Stimulated activated naive CD4-positive, alpha-beta T cell treated with Interleukin-2 at 50 U/mL for 16 hours (primary cell): Measurements from ENCODE around the gene CUX1.
"Not testable (repeated sequence)": the region's sequence is repeated elsewhere in the genome, so short reads cannot be mapped to it uniquely, and the experiment has no call there.

ENCODE experiments used
- DNase-seq: peaks from one replicate; lab custom pipeline; 2025; lab: John Stamatoyannopoulos, UW

CUX1 gene

GRCh38 chr7:101826081-101826835 lies 8.8 kb downstream of the CUX1 start:
- DNase-seq = no peak

GRCh38 chr7:101828301-101829020 lies 11.0 kb downstream of the CUX1 start:
- no peak for DNase-seq

GRCh38 chr7:101829374-101829773 lies 11.9 kb downstream of the CUX1 start:
- DNase-seq = no peak

GRCh38 chr7:101829821-101830220 lies 12.4 kb downstream of the CUX1 start:
- DNase-seq = no peak

GRCh38 chr7:101831396-101831795 lies 14.0 kb downstream of the CUX1 start:
- DNase-seq = not testable (repeated sequence)

- no peak for DNase-seq
Measured at GRCh38 chr7:101832205-101832631, 14.8 kb downstream of the CUX1 start.

- DNase-seq = no peak
Measured at GRCh38 chr7:101832685-101833375, 15.4 kb downstream of the CUX1 start.

GRCh38 chr7:101833799-101834198 lies 16.4 kb downstream of the CUX1 start:
- no peak for DNase-seq

GRCh38 chr7:101835136-101835535 lies 17.7 kb downstream of the CUX1 start:
- DNase-seq = no peak

- DNase-seq = not testable (repeated sequence)
Measured at GRCh38 chr7:101837433-101837832, 20.0 kb downstream of the CUX1 start.

GRCh38 chr7:101838837-101839483 lies 21.5 kb downstream of the CUX1 start:
- no peak for DNase-seq

GRCh38 chr7:101841328-101841727 lies 23.9 kb downstream of the CUX1 start:
- DNase-seq = no peak

- no peak for DNase-seq
Measured at GRCh38 chr7:101843293-101844271, 26.2 kb downstream of the CUX1 start.

- DNase-seq = no peak
Measured at GRCh38 chr7:101845974-101846373, 28.5 kb downstream of the CUX1 start.

GRCh38 chr7:101846800-101847538 lies 29.5 kb downstream of the CUX1 start:
- no peak for DNase-seq

GRCh38 chr7:101848208-101848951 lies 31.0 kb downstream of the CUX1 start:
- DNase-seq = no peak

GRCh38 chr7:101849314-101849713 lies 31.9 kb downstream of the CUX1 start:
- DNase-seq = not testable (repeated sequence)

GRCh38 chr7:101852364-101852763 lies 34.9 kb downstream of the CUX1 start:
- DNase-seq = not testable (repeated sequence)

GRCh38 chr7:101853684-101854083 lies 36.3 kb downstream of the CUX1 start:
- DNase-seq = no peak
